OCI-LY1 (cell line): ENCODE measurements around the gene GNG2.

Experiments
- H2AFZ ChIP-seq: fragments of 200-600 bp; sonication (generic), shearing (Covaris generic); 2 replicates; pipeline ENCODE4 v1.6.0; 2014; ENCODE audit warnings: antibody characterized with exemption, mild to moderate bottlenecking, low read length
- H3F3A ChIP-seq: fragments of 200-600 bp; sonication (generic), shearing (Covaris generic); 2 replicates; pipeline ENCODE4 v1.6.0; 2014; ENCODE audit warnings: mild to moderate bottlenecking, antibody characterized with exemption, low read length, moderate library complexity; ENCODE audit not compliant: insufficient read depth
- H3K27ac ChIP-seq: fragments of 200-600 bp; sonication (generic); 2 replicates; pipeline ENCODE4 v1.5.1; 2014; ENCODE audit warnings: low read length, mixed run types, mild to moderate bottlenecking, low read depth; ENCODE audit not compliant: poor library complexity, severe bottlenecking
- H3K27me3 ChIP-seq: fragments of 200-600 bp; sonication (generic); 2 replicates; pipeline ENCODE4 v1.6.0; 2014; ENCODE audit warnings: antibody characterized with exemption, mild to moderate bottlenecking, low read length, moderate library complexity; ENCODE audit not compliant: insufficient read depth
- H3K36me3 ChIP-seq: fragments of 200-600 bp; sonication (generic); 2 replicates; pipeline ENCODE4 v1.6.1; 2014; ENCODE audit warnings: mild to moderate bottlenecking, antibody characterized with exemption, low read length, moderate library complexity, mixed read lengths; ENCODE audit not compliant: insufficient read depth
- H3K4me1 ChIP-seq: fragments of 200-600 bp; sonication (generic); 2 replicates; pipeline ENCODE4 v1.5.1; 2014; ENCODE audit warnings: mild to moderate bottlenecking, low read length, moderate library complexity; ENCODE audit not compliant: insufficient read depth, severe bottlenecking
- H3K4me2 ChIP-seq: fragments of 200-600 bp; sonication (generic), shearing (Covaris generic); 2 replicates; pipeline ENCODE4 v1.6.1; 2014; ENCODE audit warnings: low read length
- H3K4me3 ChIP-seq: fragments of 200-600 bp; sonication (generic); 2 replicates; pipeline ENCODE4 v1.5.1; 2014; ENCODE audit warnings: low read length, low read depth, mild to moderate bottlenecking, mixed read lengths; ENCODE audit not compliant: poor library complexity, severe bottlenecking
- H3K79me2 ChIP-seq: fragments of 200-600 bp; shearing (Covaris generic); 2 replicates; pipeline ENCODE4 v1.6.1; 2016; ENCODE audit warnings: mixed run types, low read length, mixed read lengths; ENCODE audit not compliant: insufficient read depth
- H3K9ac ChIP-seq: fragments of 200-600 bp; sonication (generic), shearing (Covaris generic); 2 replicates; pipeline ENCODE4 v1.6.1; 2014; ENCODE audit warnings: mild to moderate bottlenecking, low read length, mixed read lengths
- H3K9me2 ChIP-seq: fragments of 200-600 bp; sonication (generic), shearing (Covaris generic); 2 replicates; pipeline ENCODE4 v1.6.1; 2014; ENCODE audit warnings: low read depth, mild to moderate bottlenecking, low read length, mixed read lengths
- H3K9me3 ChIP-seq: fragments of 200-600 bp; shearing (Covaris generic); 2 replicates; pipeline ENCODE4 v1.6.1; 2014; ENCODE audit warnings: low read length, mixed read lengths
- H4K20me1 ChIP-seq: fragments of 200-600 bp; sonication (generic), shearing (Covaris generic); 2 replicates; pipeline ENCODE4 v1.6.0; 2016; ENCODE audit warnings: mild to moderate bottlenecking, low read length; ENCODE audit not compliant: insufficient read depth
- EZH2 ChIP-seq: fragments of 200-600 bp; sonication (generic), shearing (Covaris generic); IDR thresholded peaks from 2 replicates; pipeline ENCODE4 v1.8.0; 2017; ENCODE audit warnings: borderline replicate concordance, mixed run types, mild to moderate bottlenecking, antibody characterized with exemption, low read length, moderate library complexity, mixed read lengths
- TF ChIP-seq, protein P1 (sequence below): fragments of 200-600 bp; sonication (generic), shearing (Covaris generic); IDR thresholded peaks from 2 replicates; pipeline ENCODE4 v1.5.1; 2017; ENCODE audit warnings: mild to moderate bottlenecking, antibody characterized with exemption, low read length, moderate library complexity, mixed read lengths

GNG2 gene

GRCh38 chr14:51938821-51939220, 78.4 kb downstream of the GNG2 start:
- Histone ChIP-seq H3F3A (no peaks in the 10 kb centered on the region), H4K20me1 (no peaks in the 10 kb centered on the region), H3K4me2 (no peak overlapping the region), H3K9me3 (no peaks in the 10 kb centered on the region), H3K27me3 (no peaks in the 10 kb centered on the region), H3K79me2 (no peaks in the 10 kb centered on the region), H3K4me1 (no peaks in the 10 kb centered on the region), H3K4me3 (no peak overlapping the region), H2AFZ (no peak overlapping the region), H3K36me3 (no peaks in the 10 kb centered on the region), H3K9me2 (no peaks in the 10 kb centered on the region), H3K9ac (no peak overlapping the region), H3K27ac (no peak overlapping the region)
- TF ChIP-seq, protein P1, sequence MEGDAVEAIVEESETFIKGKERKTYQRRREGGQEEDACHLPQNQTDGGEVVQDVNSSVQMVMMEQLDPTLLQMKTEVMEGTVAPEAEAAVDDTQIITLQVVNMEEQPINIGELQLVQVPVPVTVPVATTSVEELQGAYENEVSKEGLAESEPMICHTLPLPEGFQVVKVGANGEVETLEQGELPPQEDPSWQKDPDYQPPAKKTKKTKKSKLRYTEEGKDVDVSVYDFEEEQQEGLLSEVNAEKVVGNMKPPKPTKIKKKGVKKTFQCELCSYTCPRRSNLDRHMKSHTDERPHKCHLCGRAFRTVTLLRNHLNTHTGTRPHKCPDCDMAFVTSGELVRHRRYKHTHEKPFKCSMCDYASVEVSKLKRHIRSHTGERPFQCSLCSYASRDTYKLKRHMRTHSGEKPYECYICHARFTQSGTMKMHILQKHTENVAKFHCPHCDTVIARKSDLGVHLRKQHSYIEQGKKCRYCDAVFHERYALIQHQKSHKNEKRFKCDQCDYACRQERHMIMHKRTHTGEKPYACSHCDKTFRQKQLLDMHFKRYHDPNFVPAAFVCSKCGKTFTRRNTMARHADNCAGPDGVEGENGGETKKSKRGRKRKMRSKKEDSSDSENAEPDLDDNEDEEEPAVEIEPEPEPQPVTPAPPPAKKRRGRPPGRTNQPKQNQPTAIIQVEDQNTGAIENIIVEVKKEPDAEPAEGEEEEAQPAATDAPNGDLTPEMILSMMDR = no peak
- no peak for TF ChIP-seq EZH2

GRCh38 chr14:51939226-51939625, 78.8 kb downstream of the GNG2 start:
- H3K27me3 ChIP-seq = no peaks in the 10 kb centered on the region
- TF ChIP-seq, protein P1 = no peak
- TF ChIP-seq EZH2 = no peak
- H3K9ac ChIP-seq = no peak overlapping the region
- H3K4me2 ChIP-seq = no peak overlapping the region
- H4K20me1 ChIP-seq = no peaks in the 10 kb centered on the region
- H3K4me3 ChIP-seq = no peak overlapping the region
- H3F3A ChIP-seq = no peaks in the 10 kb centered on the region
- no peaks in the 10 kb centered on the region for H3K79me2 ChIP-seq
- H3K4me1 ChIP-seq = no peaks in the 10 kb centered on the region
- H2AFZ ChIP-seq = no peak overlapping the region
- H3K36me3 ChIP-seq = no peaks in the 10 kb centered on the region
- no peaks in the 10 kb centered on the region for H3K9me2 ChIP-seq
- H3K9me3 ChIP-seq = no peaks in the 10 kb centered on the region
- no peak overlapping the region for H3K27ac ChIP-seq

DNA sequence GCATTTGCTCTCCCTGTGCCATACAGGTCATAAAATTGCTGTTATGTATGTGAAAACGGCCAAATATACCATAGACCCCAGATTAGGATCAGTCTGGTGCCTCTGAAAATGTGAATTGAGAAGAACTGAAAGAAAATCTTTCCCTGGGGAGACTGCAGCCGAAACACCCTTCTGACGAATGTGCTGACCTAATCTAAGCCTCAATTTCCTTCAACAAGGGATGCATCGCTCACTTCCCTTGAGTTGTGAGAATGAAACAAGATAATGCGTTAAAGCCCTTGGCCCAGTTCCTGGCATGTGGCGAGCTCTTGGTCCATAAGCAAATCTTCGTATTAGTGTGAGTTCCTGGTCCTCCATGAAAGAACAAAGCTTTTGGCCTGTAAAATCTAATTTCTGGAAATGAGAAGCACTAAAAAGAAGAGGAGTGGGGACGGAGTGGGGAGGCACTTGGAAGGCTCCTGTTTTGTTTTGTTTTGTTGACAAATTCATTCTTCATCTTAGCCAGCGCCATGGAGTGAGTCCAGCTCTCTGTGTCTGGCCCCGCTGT, 79.4 kb downstream of the GNG2 start:
- Histone ChIP-seq H3K4me3 (no peak overlapping the region), H3K27ac (no peak overlapping the region), H3K4me1 (no peaks in the 10 kb centered on the region), H3K36me3 (no peaks in the 10 kb centered on the region), H2AFZ (no peak overlapping the region), H3K27me3 (no peaks in the 10 kb centered on the region), H3K4me2 (no peak overlapping the region), H3K9me2 (no peaks in the 10 kb centered on the region), H3F3A (no peaks in the 10 kb centered on the region), H3K9ac (no peak overlapping the region), H3K79me2 (no peaks in the 10 kb centered on the region), H4K20me1 (no peaks in the 10 kb centered on the region), H3K9me3 (no peaks in the 10 kb centered on the region)
- no peak for TF ChIP-seq EZH2
- TF ChIP-seq, protein P1 = no peak
